ENCODE measurements around the gene PRKAG2.
"Not testable (repeated sequence)": the region's sequence is repeated elsewhere in the genome, so short reads cannot be mapped to it uniquely, and the experiment has no call there.

The PRKAG2 gene

DNA sequence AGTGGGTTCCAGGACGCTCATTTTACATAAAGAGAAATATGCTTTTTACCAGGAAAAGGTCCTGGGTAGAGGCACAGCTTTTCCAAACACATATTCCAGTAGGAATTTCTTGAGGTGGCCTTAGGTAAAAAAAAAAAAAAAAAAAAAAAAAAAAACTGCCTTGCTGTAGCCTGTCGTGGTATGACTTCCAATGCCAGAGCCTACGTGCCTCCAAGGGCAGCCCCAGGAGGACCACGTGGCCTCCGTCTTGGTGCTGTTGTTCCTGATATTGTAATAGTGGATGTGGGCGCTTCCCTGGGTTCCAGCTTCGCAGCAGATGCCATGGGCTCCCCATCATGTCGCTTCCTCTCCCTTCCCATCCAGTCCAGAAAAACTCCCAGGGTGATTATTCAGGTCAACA lies 49.3 kb downstream of the PRKAG2 start:
- TF ChIP-seq, protein P1, sequence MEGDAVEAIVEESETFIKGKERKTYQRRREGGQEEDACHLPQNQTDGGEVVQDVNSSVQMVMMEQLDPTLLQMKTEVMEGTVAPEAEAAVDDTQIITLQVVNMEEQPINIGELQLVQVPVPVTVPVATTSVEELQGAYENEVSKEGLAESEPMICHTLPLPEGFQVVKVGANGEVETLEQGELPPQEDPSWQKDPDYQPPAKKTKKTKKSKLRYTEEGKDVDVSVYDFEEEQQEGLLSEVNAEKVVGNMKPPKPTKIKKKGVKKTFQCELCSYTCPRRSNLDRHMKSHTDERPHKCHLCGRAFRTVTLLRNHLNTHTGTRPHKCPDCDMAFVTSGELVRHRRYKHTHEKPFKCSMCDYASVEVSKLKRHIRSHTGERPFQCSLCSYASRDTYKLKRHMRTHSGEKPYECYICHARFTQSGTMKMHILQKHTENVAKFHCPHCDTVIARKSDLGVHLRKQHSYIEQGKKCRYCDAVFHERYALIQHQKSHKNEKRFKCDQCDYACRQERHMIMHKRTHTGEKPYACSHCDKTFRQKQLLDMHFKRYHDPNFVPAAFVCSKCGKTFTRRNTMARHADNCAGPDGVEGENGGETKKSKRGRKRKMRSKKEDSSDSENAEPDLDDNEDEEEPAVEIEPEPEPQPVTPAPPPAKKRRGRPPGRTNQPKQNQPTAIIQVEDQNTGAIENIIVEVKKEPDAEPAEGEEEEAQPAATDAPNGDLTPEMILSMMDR (IDR thresholded peaks at IDR 0.05; ENCODE audit: control extremely low read depth, extremely low read depth, low read depth, missing control alignments), result no peak
- CTCF ChIA-PET, result no interaction called here
- DNase-seq (ENCODE audit: extremely low spot score), result no peak
- POLR2A ChIA-PET, result no interaction called here

DNA sequence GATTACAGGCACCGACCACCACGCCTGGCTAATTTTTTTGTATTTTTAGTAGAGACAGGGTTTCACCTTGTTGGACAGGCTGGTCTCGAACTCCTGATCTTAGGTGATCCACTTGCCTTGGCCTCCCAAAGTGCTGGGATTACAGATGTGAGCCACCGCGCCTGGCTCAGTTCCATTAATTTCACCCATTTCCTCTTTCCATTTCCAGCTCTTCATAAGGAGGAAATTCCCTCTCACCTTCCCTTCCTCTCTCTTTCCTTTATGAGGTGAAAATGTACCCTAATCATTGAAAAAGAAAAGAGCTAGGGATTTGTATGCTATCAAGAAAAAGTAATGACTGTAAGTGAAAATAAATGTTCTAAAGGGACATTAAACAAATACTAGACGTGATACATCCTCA lies 50.6 kb downstream of the PRKAG2 start:
- CTCF ChIA-PET; DNase-seq (ENCODE audit: extremely low spot score); POLR2A ChIA-PET: not testable (repeated sequence)

DNA sequence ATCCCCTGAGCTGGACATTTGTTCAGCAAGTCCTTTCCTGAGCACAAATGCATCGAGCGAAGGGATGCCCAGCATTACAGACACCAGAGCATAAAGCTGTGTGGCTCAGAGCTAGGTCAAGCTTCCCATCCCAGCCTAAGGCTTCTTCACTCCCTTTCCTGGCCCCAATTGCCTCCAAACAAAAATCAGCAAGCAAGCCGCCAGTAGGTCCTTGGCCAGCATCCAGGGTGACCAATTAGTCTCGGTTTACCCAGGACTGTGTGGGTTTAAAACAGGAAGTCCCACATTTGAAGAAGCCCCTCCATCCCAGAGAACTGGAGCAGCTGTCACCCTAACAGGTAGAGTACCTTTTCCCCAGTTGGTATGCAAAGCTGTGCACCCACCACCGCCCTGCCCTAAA lies 51.2 kb downstream of the PRKAG2 start:
- POLR2A ChIA-PET, result no interaction called here
- CTCF ChIA-PET, result no interaction called here
- TF ChIP-seq, protein P1 (IDR thresholded peaks at IDR 0.05; ENCODE audit: control extremely low read depth, extremely low read depth, low read depth, missing control alignments), result no peak
- DNase-seq (ENCODE audit: extremely low spot score), result no peak

DNA sequence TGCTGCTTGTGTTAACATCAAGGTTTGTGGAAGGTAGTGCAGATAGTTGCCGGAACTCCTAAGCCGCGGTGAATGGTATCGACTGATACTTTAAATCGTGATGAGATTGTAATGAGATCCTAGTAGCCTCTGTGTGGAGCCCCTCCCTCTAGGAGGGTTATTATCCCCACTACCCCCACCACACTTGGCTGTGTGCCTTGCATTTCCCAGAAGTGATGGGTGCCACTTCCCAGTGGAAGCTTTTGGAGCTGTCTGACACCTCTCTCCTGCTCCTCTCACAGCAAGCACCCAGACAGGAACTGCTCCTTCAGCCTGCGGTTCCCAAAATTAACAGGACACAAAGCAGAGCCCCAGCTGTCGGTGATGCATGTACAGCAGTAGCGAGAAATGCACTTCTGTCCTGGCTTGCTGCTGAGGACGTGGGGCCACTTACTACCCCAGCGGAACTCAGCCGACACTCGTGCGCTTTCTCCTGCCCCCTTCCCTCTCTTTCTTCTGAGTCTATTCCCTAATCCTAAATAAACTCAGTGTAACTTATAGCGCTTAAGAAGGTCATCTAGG lies 52.5 kb downstream of the PRKAG2 start:
- ChIA-PET CTCF (no interaction called here), POLR2A (no interaction called here)
- DNase-seq (ENCODE audit: extremely low spot score), result no peak
- TF ChIP-seq, protein P1 (IDR thresholded peaks at IDR 0.05; ENCODE audit: control extremely low read depth, extremely low read depth, low read depth, missing control alignments), result no peak

DNA sequence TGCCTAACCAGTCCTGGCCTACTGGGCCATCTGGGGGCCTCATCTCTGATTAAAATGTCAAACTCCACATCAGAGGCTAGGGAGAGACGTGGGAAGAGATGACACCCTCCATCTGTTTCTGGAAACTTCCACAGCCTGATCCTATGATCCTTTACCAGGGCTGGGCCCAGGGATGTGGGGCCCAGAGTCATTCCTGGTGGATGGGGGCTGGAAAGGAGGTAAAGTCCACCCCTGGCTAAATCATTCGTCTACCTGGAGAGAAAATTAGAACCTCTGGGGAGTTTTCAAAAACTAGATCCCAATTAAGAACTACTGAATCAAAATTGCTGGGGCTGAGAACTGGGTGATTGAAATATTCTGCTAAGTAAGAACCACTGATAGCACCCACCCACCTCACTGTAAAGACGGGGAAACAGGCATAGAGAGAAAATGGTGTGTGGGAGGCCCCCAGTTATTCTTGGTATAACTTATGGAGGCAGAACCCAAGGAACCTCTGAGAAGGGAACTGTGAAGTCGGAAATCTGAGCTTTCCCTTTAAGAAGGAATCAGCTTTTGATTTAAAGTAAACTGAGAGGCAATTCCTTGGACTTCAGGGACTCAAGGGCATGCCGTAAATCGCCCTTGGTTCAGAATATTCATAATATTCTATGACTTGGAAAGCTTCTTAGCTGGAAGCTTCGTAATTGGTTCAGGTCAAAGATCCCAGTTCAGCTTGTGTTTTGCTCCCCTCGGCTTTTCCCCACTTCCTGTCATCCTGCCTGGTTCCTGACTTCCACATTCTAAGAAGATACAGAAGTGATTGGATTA lies 53.1 kb downstream of the PRKAG2 start:
- CTCF ChIA-PET, result interaction anchor here (0.9 kb wide), 1 partner anchor 9 kb away, joined by 3 read pairs; no protein-coding TSS in a partner anchor
- TF ChIP-seq, protein P1 (IDR thresholded peaks at IDR 0.05; ENCODE audit: control extremely low read depth, extremely low read depth, low read depth, missing control alignments), result no peak
- DNase-seq (ENCODE audit: extremely low spot score), result no peak
- POLR2A ChIA-PET, result no interaction called here

DNA sequence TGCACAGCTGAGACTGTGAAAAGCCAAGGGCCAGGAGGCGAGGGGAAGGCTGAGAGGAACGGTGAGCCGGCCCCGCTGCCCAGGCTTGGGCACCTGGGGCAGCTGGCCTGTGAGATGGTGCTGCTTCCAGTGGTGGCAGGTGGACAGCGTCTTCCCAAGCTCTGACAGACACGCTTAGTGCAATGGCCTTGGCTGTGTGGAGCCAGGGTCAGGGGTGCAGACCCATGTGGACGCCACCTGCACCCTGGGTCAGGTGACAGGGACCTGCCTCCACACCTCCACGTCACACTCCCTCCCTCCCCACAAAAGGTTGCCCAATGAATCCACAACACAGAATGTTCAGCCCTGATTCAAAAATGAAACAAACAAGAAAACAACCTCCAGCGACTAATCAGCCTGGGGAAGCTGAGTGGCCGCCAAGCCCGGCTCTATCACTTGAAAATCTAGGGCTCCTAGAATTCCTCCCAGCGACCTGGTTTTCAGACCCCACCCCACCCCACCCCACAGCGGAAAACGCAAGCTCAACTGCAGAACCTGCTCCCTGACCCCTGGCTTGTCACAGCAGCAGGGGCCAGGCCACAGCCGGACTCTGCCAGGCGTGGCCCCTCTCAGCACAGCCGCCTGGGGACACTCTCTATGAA lies 54.3 kb downstream of the PRKAG2 start:
- POLR2A ChIA-PET, result no interaction called here
- CTCF ChIA-PET, result interaction anchor here (0.9 kb wide), 1 partner anchor 10 kb away, joined by 3 read pairs; no protein-coding TSS in a partner anchor
- TF ChIP-seq, protein P1 (IDR thresholded peaks at IDR 0.05; ENCODE audit: control extremely low read depth, extremely low read depth, low read depth, missing control alignments), result no peak
- DNase-seq (ENCODE audit: extremely low spot score), result no peak
